ENCODE results near the gene ANGPTL2.

- TF ChIP-seq TAF1 (IDR thresholded peaks at IDR 0.05; ENCODE audit: low read depth) (no peak), CREB1 (IDR thresholded peaks at IDR 0.05; ENCODE audit: low read depth) (no peak), EP300 (IDR thresholded peaks at IDR 0.05; ENCODE audit: borderline replicate concordance) (no peak), YY1 (IDR thresholded peaks at IDR 0.05; ENCODE audit: low read depth) (no peak), RAD21 (IDR thresholded peaks at IDR 0.05; ENCODE audit: low read depth) (no peak), REST (IDR thresholded peaks at IDR 0.05; ENCODE audit: low read depth) (no peak), MAX (IDR thresholded peaks at IDR 0.05) (no peak), TCF12 (IDR thresholded peaks at IDR 0.05; ENCODE audit: low read depth) (no peak)
Observed at GRCh38 chr9:127087836-127088235, 34.6 kb downstream of the ANGPTL2 start.

Data from Ishikawa (cell line).